Measurements from ENCODE around the gene ZNF844. TPM values are rescaled to one million over a fixed set of nuclear protein-coding genes. Genes with fewer than 3 reads are reported as not detected.

ZNF844 gene
- total RNA-seq, 4 donors from 2014 or later, result 2.9 to 6.3 (median 3.8) TPM

DNA sequence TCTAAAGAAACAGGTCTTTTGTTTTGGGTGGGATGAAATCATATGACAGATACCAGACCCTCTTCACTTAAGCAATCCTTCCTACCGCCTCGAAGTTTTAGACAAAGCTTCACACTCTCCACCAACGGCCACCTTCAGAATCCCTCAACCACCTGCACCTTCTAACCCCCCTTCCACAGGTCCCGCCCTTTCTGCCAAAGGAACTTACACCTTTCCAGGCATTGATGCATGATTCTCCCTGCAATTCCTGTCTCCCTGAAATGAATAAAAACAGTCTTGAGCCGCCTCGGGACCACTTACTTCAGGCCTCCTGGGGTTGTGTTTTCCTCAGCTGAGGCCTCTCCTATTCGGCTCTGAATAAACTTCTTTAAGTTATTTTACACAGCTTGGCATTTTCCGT, 29.9 kb upstream of the ZNF844 start:
- no peaks in the 10 kb centered on the region for H3K27me3 ChIP-seq
- 31 to 33% methylated on average over 8 of the region's 8 CpGs for whole genome bisulfite sequencing, 2 donors
- H3K4me3 ChIP-seq, result peak overlapping the region; percentile 81 to 89 (median 85)
- DNase-seq, result no peak
- peaks cover 0 to 11% (median 0%) of the 10 kb centered on the region in 3 donors for H3K36me3 ChIP-seq
- intact Hi-C loops (cut with DNase I), result no loop called here
- H3K9me3 ChIP-seq, result peaks cover 0 to 8% (median 0%) of the 10 kb centered on the region in 3 donors
- TF ChIP-seq, protein P1, sequence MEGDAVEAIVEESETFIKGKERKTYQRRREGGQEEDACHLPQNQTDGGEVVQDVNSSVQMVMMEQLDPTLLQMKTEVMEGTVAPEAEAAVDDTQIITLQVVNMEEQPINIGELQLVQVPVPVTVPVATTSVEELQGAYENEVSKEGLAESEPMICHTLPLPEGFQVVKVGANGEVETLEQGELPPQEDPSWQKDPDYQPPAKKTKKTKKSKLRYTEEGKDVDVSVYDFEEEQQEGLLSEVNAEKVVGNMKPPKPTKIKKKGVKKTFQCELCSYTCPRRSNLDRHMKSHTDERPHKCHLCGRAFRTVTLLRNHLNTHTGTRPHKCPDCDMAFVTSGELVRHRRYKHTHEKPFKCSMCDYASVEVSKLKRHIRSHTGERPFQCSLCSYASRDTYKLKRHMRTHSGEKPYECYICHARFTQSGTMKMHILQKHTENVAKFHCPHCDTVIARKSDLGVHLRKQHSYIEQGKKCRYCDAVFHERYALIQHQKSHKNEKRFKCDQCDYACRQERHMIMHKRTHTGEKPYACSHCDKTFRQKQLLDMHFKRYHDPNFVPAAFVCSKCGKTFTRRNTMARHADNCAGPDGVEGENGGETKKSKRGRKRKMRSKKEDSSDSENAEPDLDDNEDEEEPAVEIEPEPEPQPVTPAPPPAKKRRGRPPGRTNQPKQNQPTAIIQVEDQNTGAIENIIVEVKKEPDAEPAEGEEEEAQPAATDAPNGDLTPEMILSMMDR (IDR thresholded peaks at IDR 0.05), result no peak
- TF ChIP-seq POLR2A (IDR thresholded peaks at IDR 0.05), result no peak
- H3K4me1 ChIP-seq, result peaks cover 5 to 27% (median 13%) of the 10 kb centered on the region in 3 donors
- H3K27ac ChIP-seq, result peak overlapping the region in 3 of 4 donors; percentile 91 to 95 (median 91)

DNA sequence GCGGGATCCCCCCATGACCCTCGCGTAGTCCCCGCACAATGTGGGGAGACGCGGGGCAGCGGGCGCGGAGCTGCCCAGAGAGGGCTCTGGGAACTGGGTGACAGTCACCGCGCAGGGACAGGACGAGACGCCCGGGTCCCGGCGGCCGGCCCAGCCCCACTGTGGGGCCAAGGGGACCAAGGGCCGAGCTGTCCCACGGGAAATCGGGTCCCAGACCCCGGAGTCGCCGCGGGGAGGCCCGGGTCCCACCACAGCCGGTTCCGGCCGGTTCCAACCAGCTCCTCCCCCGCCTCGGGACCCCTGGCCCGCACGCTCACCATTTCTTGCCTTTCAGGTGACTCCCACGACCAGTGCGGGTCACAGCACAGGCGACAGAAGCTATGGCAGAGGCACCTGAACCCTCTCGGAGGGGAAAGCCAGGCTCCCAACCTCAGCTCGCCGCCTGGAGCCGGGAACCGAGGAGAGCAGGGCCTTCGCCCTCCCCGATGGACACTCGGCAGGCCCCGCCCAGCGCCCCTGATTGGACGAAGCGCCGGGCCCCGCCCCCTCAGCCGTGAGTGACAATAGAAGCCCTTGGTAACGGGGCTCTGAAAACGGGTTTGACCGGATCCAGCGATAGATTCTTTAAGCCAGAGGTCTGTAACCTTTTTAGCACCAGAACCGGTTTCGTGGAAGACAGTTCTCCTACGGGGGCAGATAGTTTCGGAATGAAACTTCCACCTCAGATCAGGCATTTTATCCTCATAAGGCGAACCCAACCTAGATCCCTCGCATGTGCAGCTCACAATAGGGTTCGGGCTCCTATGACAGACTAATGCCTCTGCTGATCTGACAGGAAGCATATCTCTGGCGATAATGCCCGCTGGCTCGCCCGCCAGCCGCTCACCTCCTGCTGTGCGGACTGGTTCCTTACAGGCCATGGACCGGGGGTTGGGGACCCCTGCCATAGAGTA, 29.0 kb upstream of the ZNF844 start, which contains the start of gene ZNF433:
Gene ZNF433 (minus strand): TSS at position 460 of the 953 bp plus-strand sequence. CDS start 140 bp downstream, at position 320.
- WGBS, 2 donors, result 0 to 7% methylated on average over 12 to 23 of the region's 68 CpGs
- no peak for DNase-seq
- H3K27ac ChIP-seq, result peak within 1 kb of the TSS; percentile 91 to 95 (median 91)
- H3K36me3 ChIP-seq, result peaks cover 0 to 2% (median 0%) of the 10 kb centered on the region in 3 donors
- intact Hi-C loops (cut with DNase I), result no loop called here
- peaks cover 0 to 1% (median 0%) of the 10 kb centered on the region in 3 donors for H3K9me3 ChIP-seq
- peak within 1 kb of the TSS; percentile 81 to 89 (median 85) for H3K4me3 ChIP-seq
- peaks cover 5 to 27% (median 13%) of the 10 kb centered on the region in 3 donors for H3K4me1 ChIP-seq
- no peaks in the 10 kb centered on the region for H3K27me3 ChIP-seq
- TF ChIP-seq POLR2A (IDR thresholded peaks at IDR 0.05), result peak in 2 of 4 donors; percentile 19 to 68
- TF ChIP-seq, protein P1 (IDR thresholded peaks at IDR 0.05), result no peak

DNA sequence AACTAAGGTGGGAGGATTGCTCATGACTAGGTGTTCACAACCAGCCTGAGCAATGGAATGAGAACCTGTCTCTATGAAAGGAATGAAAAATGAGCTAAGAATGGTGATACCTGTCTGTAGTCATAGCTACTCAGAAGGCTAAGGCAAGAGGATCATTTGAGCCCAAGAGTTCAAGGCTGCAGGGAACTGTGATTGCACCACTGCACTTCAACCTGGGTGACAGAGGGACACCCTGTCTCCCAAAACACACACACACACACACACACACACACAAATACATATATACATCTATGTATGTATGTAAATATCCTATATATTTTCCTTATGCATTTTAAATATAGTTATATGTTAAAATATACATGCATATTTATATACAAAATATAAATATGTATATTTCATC, 21.6 kb upstream of the ZNF844 start:
- Histone ChIP-seq H3K4me1 (no peaks in the 10 kb centered on the region), H3K27ac (no peak overlapping the region), H3K27me3 (no peaks in the 10 kb centered on the region), H3K9me3 (peaks cover 0 to 61% (median 27%) of the 10 kb centered on the region in 3 donors), H3K36me3 (peaks cover 0 to 24% (median 0%) of the 10 kb centered on the region in 3 donors), H3K4me3 (no peak overlapping the region)
- no peak for DNase-seq
- intact Hi-C loops (cut with DNase I), result no loop called here
- TF ChIP-seq POLR2A (IDR thresholded peaks at IDR 0.05), result no peak
- TF ChIP-seq, protein P1 (IDR thresholded peaks at IDR 0.05), result no peak

DNA sequence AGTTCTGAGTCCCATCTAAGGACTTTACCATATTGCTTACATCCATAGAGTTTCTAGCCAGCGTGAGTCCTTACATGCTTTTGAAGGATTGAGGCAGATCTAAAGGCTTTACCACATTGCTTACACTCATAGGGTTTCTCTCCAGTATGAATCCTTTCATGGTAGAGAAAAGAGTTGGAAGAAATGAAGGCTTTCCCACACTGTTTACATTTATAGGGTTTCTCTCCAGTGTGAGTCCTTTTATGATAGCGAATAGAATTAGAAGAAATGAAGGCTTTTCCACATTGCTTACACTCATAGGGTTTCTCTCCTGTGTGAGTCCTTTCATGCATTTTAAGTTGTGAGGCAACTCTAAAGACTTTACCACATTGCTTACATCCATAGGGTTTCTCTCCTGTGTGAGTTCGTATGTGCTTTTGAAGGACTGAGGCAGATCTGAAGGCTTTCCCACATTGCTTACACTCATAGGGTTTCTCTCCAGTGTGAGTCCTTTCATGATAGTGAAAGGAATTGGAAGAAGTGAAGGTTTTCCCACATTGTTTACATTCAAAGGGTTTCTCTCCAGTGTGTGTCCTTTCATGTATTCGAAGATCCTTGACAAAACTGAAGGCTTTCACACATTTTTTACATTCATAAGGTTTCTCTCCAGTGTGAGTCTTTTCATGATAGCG, 20.6 kb upstream of the ZNF844 start:
- no peak overlapping the region for H3K27ac ChIP-seq
- WGBS, 2 donors, result 82 to 98% methylated on average over 5 of the region's 5 CpGs
- no peaks in the 10 kb centered on the region for H3K4me1 ChIP-seq
- no peaks in the 10 kb centered on the region for H3K27me3 ChIP-seq
- H3K36me3 ChIP-seq, result peaks cover 0 to 24% (median 0%) of the 10 kb centered on the region in 3 donors
- H3K9me3 ChIP-seq, result peaks cover 0 to 61% (median 27%) of the 10 kb centered on the region in 3 donors
- no peak for DNase-seq
- TF ChIP-seq, protein P1 (IDR thresholded peaks at IDR 0.05), result no peak
- no peak for TF ChIP-seq POLR2A (IDR thresholded peaks at IDR 0.05)
- intact Hi-C loops (cut with DNase I), result no loop called here
- no peak overlapping the region for H3K4me3 ChIP-seq

All from esophagus squamous epithelium (tissue), 5 donors.